GM12874 (cell line): Measurements from ENCODE around the gene CYS1.
A peak's percentile ranks its signal among the peaks of the same experiment; 100 is the strongest.

ENCODE experiments used
- CTCF ChIP-seq: IDR thresholded peaks from 2 replicates; pipeline ENCODE4 v1.5.1; 2011; ENCODE audit warnings: low read depth, mild to moderate bottlenecking, control low read depth, low read length, moderate library complexity; ENCODE audit not compliant: insufficient read depth

Gene CYS1

GRCh38 chr2:10101491-10101890 is 21.3 kb upstream of the CYS1 start:
- TF ChIP-seq CTCF: no peak

GRCh38 chr2:10097352-10098148 is 17.3 kb upstream of the CYS1 start:
- peak; percentile 95 for TF ChIP-seq CTCF

- no peak for TF ChIP-seq CTCF
Observed at GRCh38 chr2:10096641-10097040, 16.4 kb upstream of the CYS1 start.

GRCh38 chr2:10095175-10095574 is 15.0 kb upstream of the CYS1 start:
- TF ChIP-seq CTCF: no peak

- TF ChIP-seq CTCF: no peak
Observed at GRCh38 chr2:10094271-10094814, 14.1 kb upstream of the CYS1 start.

- no peak for TF ChIP-seq CTCF
Observed at GRCh38 chr2:10091182-10091888, 11.1 kb upstream of the CYS1 start.

- no peak for TF ChIP-seq CTCF
Observed at GRCh38 chr2:10089565-10090190, 9.5 kb upstream of the CYS1 start.
